Subcutaneous abdominal adipose tissue (tissue), 5 donors: ENCODE data around the gene UBE2QL1.

ENCODE experiments used
- H3K27ac ChIP-seq: one replicate; pipeline ENCODE4 v1.7.0; 2013; ENCODE audit warnings: low read depth, mild to moderate bottlenecking, inconsistent platforms, low read length, moderate library complexity
- H3K27me3 ChIP-seq, 5 donors: one replicate each; pipeline ENCODE4 v1.7.0; 2013; ENCODE audit warnings: low read length in 5 of 5, inconsistent platforms in 1 of 5; ENCODE audit not compliant: control insufficient read depth in 5 of 5, insufficient read depth in 4 of 5
- H3K36me3 ChIP-seq, 5 donors: one replicate each; pipeline ENCODE4 v1.7.0; 2013; ENCODE audit warnings: low read length in 5 of 5; ENCODE audit not compliant: control insufficient read depth in 5 of 5, insufficient read depth in 5 of 5
- H3K4me1 ChIP-seq, 5 donors: one replicate each; pipeline ENCODE4 v1.7.0; 2013; ENCODE audit warnings: low read length in 5 of 5, mild to moderate bottlenecking in 3 of 5, moderate library complexity in 1 of 5; ENCODE audit not compliant: control insufficient read depth in 5 of 5, insufficient read depth in 5 of 5
- H3K4me3 ChIP-seq, 5 donors: one replicate each; pipeline ENCODE4 v1.7.0; 2013; ENCODE audit warnings: low read length in 5 of 5, low read depth in 1 of 5
- H3K9ac ChIP-seq, 5 donors: one replicate each; pipeline ENCODE4 v1.7.0; 2013; ENCODE audit warnings: low read length in 5 of 5, mild to moderate bottlenecking in 4 of 5, moderate library complexity in 3 of 5
- H3K9me3 ChIP-seq, 5 donors: one replicate each; pipeline ENCODE4 v1.7.0; 2013; ENCODE audit warnings: low read length in 5 of 5; ENCODE audit not compliant: control insufficient read depth in 5 of 5
- donor health status: healthy.
- donor health status: healthy.
- donor health status: healthy.
- donor health status: healthy.
- donor health status: healthy.

The UBE2QL1 gene

DNA sequence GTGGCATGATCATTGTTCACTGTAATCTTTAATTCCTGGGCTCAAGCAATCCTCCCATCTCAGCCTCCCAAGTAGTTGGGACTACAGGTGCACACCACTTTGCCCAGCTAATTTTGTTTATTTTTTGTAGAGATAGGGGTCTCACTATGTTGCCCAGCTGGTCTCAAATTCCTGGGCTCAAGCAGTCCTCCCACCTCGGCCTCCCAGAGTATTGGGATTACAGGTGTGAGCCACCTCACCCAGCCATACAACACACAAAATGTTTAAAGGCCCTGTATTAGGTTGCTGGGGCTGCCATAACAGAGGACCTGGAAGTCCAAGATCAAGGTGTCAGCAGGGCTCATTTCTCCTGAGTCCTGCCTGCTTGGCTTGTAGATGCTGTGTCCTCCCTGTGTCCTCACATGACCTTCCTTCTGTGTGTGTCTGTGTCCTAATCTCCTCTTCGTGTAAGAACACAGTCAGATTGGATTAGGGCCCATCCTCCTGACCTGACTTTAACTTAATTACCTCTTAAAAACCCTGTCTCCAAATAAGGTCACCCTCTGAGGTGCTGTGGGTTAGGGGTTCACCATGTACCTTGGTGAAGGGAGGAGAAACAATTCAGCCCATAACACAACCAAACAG is 5.4 kb downstream of the UBE2QL1 start:
- Histone ChIP-seq H3K36me3 (no peaks in the 10 kb centered on the region), H3K4me1 (peaks cover 0 to 8% (median 4%) of the 10 kb centered on the region in 5 donors), H3K4me3 (no peak overlapping the region), H3K9ac (no peak overlapping the region), H3K27me3 (peaks cover 9 to 55% (median 46%) of the 10 kb centered on the region in 5 donors), H3K9me3 (peaks cover 0 to 2% (median 0%) of the 10 kb centered on the region in 5 donors), H3K27ac (no peak overlapping the region)

- Histone ChIP-seq H3K4me1 (peaks cover 0 to 2% (median 0%) of the 10 kb centered on the region in 5 donors), H3K36me3 (no peaks in the 10 kb centered on the region), H3K9me3 (peaks cover 0 to 2% (median 0%) of the 10 kb centered on the region in 5 donors), H3K27me3 (peaks cover 7 to 49% (median 40%) of the 10 kb centered on the region in 5 donors), H3K27ac (no peak overlapping the region), H3K9ac (no peak overlapping the region), H3K4me3 (no peak overlapping the region)
These were observed 6.0 kb downstream of the UBE2QL1 start for GRCh38 chr5:6454628-6455053.

DNA sequence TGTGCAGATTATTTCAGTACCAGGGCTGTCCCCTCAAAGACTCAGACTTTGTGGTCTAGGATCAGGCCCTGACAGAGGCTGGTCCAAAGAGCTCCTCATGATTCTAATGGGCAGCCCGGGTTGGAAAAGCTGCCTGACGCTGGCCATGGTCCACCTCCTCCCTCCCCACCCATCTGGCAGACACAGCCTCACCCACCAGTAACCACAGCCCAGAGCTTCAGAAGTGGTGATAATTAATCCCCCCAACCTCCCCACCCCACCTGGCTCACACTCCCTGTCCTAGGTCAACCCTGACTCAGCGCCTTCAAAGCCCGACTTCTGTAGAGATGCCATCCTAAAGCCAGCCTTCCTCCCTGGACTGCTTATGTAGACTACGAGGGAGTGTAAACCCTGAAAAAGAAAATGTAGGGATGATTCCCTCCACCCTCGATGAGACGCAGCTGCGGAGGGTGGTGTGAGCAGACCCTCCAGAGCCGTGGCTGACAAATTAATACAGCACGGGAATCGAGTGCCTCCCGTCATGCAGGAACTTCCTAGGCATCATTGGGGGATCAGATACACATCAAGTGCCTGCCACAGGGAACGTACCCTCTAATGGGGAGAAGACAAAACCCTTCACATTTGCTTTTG is 7.0 kb downstream of the UBE2QL1 start:
- H3K9ac ChIP-seq: no peak overlapping the region
- H3K36me3 ChIP-seq: no peaks in the 10 kb centered on the region
- H3K4me3 ChIP-seq: no peak overlapping the region
- no peak overlapping the region for H3K27ac ChIP-seq
- peaks cover 0 to 2% (median 0%) of the 10 kb centered on the region in 5 donors for H3K9me3 ChIP-seq
- peaks cover 7 to 39% (median 30%) of the 10 kb centered on the region in 5 donors for H3K27me3 ChIP-seq
- H3K4me1 ChIP-seq: no peaks in the 10 kb centered on the region

- Histone ChIP-seq H3K27me3 (peaks cover 4 to 30% (median 24%) of the 10 kb centered on the region in 5 donors), H3K9ac (no peak overlapping the region), H3K9me3 (peaks cover 0 to 2% (median 0%) of the 10 kb centered on the region in 5 donors), H3K4me1 (no peaks in the 10 kb centered on the region), H3K4me3 (no peak overlapping the region), H3K36me3 (no peaks in the 10 kb centered on the region), H3K27ac (no peak overlapping the region)
These were observed 8.2 kb downstream of the UBE2QL1 start for GRCh38 chr5:6456766-6457370.

- peaks cover 4 to 28% (median 22%) of the 10 kb centered on the region in 5 donors for H3K27me3 ChIP-seq
- no peaks in the 10 kb centered on the region for H3K4me1 ChIP-seq
- H3K4me3 ChIP-seq: no peak overlapping the region
- H3K27ac ChIP-seq: no peak overlapping the region
- H3K36me3 ChIP-seq: no peaks in the 10 kb centered on the region
- no peak overlapping the region for H3K9ac ChIP-seq
- peaks cover 0 to 2% (median 0%) of the 10 kb centered on the region in 5 donors for H3K9me3 ChIP-seq
These were observed 8.9 kb downstream of the UBE2QL1 start for GRCh38 chr5:6457592-6457991.

- Histone ChIP-seq H3K4me1 (no peaks in the 10 kb centered on the region), H3K9me3 (peaks cover 0 to 2% (median 0%) of the 10 kb centered on the region in 5 donors), H3K27ac (no peak overlapping the region), H3K9ac (no peak overlapping the region), H3K4me3 (no peak overlapping the region), H3K36me3 (no peaks in the 10 kb centered on the region), H3K27me3 (peaks cover 4 to 23% (median 13%) of the 10 kb centered on the region in 5 donors)
These were observed 10.2 kb downstream of the UBE2QL1 start for GRCh38 chr5:6458833-6459232.

DNA sequence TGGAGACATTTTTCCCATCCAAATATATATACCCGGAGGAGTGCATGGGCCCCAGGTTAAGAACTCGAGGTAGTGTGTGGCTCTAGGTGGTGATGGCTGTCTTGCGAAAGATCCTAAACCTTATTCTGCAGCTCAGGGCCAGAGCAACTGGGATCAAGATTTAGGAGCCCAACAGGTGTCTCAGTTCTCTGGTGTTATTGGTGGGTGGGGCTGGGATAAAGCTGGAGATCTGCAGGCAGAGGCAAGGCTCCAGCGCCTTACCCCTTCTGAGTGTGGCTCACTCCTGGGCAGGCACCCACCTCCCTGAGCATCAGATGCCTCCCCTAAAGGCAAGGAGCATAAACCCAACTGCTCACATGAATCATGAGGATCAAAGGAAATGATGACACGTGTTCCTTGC is 11.2 kb downstream of the UBE2QL1 start:
- Histone ChIP-seq H3K27ac (no peak overlapping the region), H3K4me3 (no peak overlapping the region), H3K9me3 (no peaks in the 10 kb centered on the region), H3K27me3 (peaks cover 4 to 20% (median 10%) of the 10 kb centered on the region in 5 donors), H3K36me3 (no peaks in the 10 kb centered on the region), H3K9ac (no peak overlapping the region), H3K4me1 (no peaks in the 10 kb centered on the region)

- H3K9ac ChIP-seq: no peak overlapping the region
- no peaks in the 10 kb centered on the region for H3K4me1 ChIP-seq
- H3K27ac ChIP-seq: no peak overlapping the region
These were observed 12.3 kb downstream of the UBE2QL1 start for GRCh38 chr5:6461006-6461405.

DNA sequence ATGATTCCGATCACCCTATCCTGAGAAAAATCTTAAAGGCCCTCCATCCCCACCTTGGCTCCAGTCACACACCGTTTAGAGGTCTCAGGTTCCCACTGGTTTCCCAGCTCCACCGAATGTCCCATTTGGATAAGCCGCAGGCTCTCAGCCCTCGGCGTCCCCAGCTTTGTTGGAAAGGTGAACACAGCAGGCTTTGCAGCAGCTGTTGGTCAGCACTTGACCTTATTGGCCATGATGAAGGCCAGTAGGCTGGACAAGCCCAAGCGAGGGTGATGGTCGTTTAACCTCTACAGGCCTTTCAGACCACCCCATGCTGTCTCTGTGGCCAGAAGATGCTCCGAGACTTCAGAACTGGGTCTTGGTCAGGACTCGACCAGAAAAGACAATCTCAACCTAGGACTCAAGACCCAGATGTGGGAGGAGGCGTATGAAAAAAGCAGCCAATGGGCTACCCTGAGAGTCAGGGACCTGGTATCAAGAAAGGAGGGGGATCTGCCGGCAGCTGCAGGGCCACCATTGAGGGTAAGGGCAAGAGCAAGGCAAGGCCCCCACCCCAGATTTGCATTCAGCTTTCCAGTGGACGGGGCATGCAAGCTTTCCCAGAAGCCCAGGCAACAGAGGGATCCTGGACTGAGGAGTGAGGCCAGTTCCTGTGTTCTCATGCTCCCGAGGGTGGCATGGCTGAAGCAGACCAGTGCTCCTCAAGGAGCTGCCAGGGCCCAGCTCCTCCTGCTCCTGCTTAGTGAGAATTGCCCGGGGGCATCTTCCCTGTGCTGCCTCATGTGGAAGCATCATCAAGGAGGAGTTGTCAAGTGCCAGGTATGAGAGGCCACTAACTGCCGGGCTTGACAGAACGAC is 13.4 kb downstream of the UBE2QL1 start:
- Histone ChIP-seq H3K9me3 (no peaks in the 10 kb centered on the region), H3K36me3 (no peaks in the 10 kb centered on the region), H3K27ac (no peak overlapping the region), H3K4me3 (no peak overlapping the region), H3K27me3 (peaks cover 0 to 8% (median 2%) of the 10 kb centered on the region in 5 donors), H3K9ac (no peak overlapping the region), H3K4me1 (no peaks in the 10 kb centered on the region)

More at GRCh38 chr5:6461006-6461405, 12.3 kb downstream of the UBE2QL1 start:
- H3K4me3 ChIP-seq: no peak overlapping the region
- peaks cover 2 to 15% (median 4%) of the 10 kb centered on the region in 5 donors for H3K27me3 ChIP-seq
- no peaks in the 10 kb centered on the region for H3K36me3 ChIP-seq
- H3K9me3 ChIP-seq: no peaks in the 10 kb centered on the region
